BE2C (cell line): ENCODE data around the gene STIM1.

ENCODE experiments used
- DNase-seq: peaks from one replicate; pipeline ENCODE4 v3.0.0-alpha.2; 2020
- H3K27me3 ChIP-seq: fragments of 250-450 bp; sonication (Bioruptor Pico); 2 replicates; pipeline ENCODE4 v1.5.1; 2020; ENCODE audit warnings: mild to moderate bottlenecking
- H3K36me3 ChIP-seq: fragments of 250-450 bp; sonication (Bioruptor Pico); 2 replicates; pipeline ENCODE4 v1.5.1; 2020; ENCODE audit warnings: mild to moderate bottlenecking
- H3K4me1 ChIP-seq: fragments of 250-450 bp; sonication (Bioruptor Pico); 2 replicates; pipeline ENCODE4 v1.5.1; 2020
- H3K4me3 ChIP-seq: 2 replicates; pipeline ENCODE4 v1.5.1; 2011; ENCODE audit warnings: low read depth, low read length
- H3K9me3 ChIP-seq: fragments of 250-450 bp; sonication (Bioruptor Pico); 2 replicates; pipeline ENCODE4 v1.5.1; 2020
- CTCF ChIP-seq: IDR thresholded peaks from 2 replicates; pipeline ENCODE4 v1.5.1; 2012; ENCODE audit warnings: mild to moderate bottlenecking, low read depth, low read length

Gene STIM1

GRCh38 chr11:4065086-4065485, 209.6 kb downstream of the STIM1 start:
- no peaks in the 10 kb centered on the region for H3K27me3 ChIP-seq
- H3K4me3 ChIP-seq = no peak overlapping the region
- H3K4me1 ChIP-seq = no peaks in the 10 kb centered on the region
- no peaks in the 10 kb centered on the region for H3K36me3 ChIP-seq
- DNase-seq = no peak
- no peaks in the 10 kb centered on the region for H3K9me3 ChIP-seq
- TF ChIP-seq CTCF = no peak

DNA sequence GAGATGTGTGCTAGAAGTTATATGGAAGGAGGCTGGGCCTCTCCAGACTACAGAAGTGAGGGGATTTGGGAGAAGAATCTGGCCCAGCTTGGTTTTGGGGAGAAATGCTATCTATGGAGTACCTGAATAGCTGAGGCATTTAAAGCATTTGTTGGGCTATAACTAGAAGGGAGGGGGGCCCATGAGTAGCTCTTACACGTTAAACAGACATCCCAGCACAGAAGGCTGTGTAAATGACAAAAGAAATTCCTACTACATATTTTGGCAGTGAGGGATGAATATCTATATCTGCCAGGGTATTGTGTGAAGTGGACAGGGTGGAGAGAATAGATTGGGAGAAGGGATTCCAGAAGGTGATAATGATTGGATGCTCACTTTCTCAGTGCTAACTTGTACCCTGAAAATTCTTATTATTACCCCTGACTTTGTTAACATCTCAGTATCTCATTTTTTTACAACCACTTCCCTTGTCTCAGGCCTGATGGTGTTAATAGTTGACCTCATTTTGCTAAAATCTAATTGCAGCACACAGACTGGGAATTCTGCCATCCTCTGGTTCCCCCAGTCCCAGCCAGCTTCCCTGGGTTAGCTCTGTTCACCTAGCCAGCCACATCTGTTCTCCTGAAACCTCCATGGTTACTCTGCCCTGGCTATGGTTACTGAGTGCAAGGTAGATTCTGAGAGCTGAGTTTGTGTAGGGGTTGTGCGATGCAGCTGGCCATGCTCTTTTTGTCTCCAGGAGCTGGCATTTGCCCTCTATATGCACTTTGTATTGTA, 210.3 kb downstream of the STIM1 start:
- H3K27me3 ChIP-seq = no peaks in the 10 kb centered on the region
- no peaks in the 10 kb centered on the region for H3K9me3 ChIP-seq
- H3K4me1 ChIP-seq = no peaks in the 10 kb centered on the region
- no peak for TF ChIP-seq CTCF
- no peak for DNase-seq
- H3K36me3 ChIP-seq = no peaks in the 10 kb centered on the region
- no peak overlapping the region for H3K4me3 ChIP-seq

GRCh38 chr11:4066910-4067309, 211.4 kb downstream of the STIM1 start:
- Histone ChIP-seq H3K27me3 (no peaks in the 10 kb centered on the region), H3K9me3 (no peaks in the 10 kb centered on the region), H3K4me1 (no peaks in the 10 kb centered on the region), H3K4me3 (no peak overlapping the region), H3K36me3 (no peaks in the 10 kb centered on the region)
- no peak for DNase-seq
- no peak for TF ChIP-seq CTCF

DNA sequence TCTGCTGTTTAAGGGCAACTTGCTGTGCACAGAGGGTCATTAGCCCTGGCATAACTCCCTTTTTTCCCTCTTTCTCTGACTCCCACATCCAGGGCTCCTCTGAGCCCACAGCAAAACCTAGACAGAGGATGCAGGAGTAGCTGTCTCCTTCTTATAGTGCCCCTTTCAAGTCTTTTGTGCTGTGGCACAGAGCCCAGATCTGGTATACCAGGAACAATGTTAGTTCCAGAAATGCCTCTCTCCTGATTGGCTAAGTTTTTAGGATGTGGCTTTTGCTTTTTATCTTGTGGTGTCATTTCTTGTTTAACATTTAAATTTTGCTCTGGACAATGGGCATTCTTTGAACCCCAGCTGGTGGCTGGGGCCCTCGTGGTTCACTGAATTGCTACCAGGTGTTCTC, 213.5 kb downstream of the STIM1 start:
- H3K4me3 ChIP-seq = no peak overlapping the region
- H3K27me3 ChIP-seq = no peaks in the 10 kb centered on the region
- no peaks in the 10 kb centered on the region for H3K9me3 ChIP-seq
- TF ChIP-seq CTCF = no peak
- DNase-seq = no peak
- peaks cover 3% of the 10 kb centered on the region; the same call in 1 of the 2 replicates for H3K4me1 ChIP-seq
- no peaks in the 10 kb centered on the region for H3K36me3 ChIP-seq

GRCh38 chr11:4071325-4071724, 215.9 kb downstream of the STIM1 start:
- Histone ChIP-seq H3K27me3 (no peaks in the 10 kb centered on the region), H3K4me1 (peaks cover 3% of the 10 kb centered on the region; the same call in 1 of the 2 replicates), H3K4me3 (no peak overlapping the region), H3K36me3 (no peaks in the 10 kb centered on the region), H3K9me3 (no peaks in the 10 kb centered on the region)
- DNase-seq = no peak
- TF ChIP-seq CTCF = no peak

- no peak for DNase-seq
- no peak for TF ChIP-seq CTCF
- Histone ChIP-seq H3K27me3 (no peaks in the 10 kb centered on the region), H3K4me3 (no peak overlapping the region), H3K36me3 (no peaks in the 10 kb centered on the region), H3K9me3 (no peaks in the 10 kb centered on the region), H3K4me1 (peaks cover 3% of the 10 kb centered on the region; the same call in 1 of the 2 replicates)
Observed at GRCh38 chr11:4071914-4072313, 216.4 kb downstream of the STIM1 start.
